ENCODE measurements around the gene CDC42BPA. TPM values are rescaled to one million over a fixed set of nuclear protein-coding genes. Genes with fewer than 3 reads are reported as not detected.

CDC42BPA gene
- total and polyA plus RNA-seq, 2 of the 13 experiments (the other 11 are each of a cell fraction or from before 2014, with no cell fraction given): 6.5 to 16.0 TPM

DNA sequence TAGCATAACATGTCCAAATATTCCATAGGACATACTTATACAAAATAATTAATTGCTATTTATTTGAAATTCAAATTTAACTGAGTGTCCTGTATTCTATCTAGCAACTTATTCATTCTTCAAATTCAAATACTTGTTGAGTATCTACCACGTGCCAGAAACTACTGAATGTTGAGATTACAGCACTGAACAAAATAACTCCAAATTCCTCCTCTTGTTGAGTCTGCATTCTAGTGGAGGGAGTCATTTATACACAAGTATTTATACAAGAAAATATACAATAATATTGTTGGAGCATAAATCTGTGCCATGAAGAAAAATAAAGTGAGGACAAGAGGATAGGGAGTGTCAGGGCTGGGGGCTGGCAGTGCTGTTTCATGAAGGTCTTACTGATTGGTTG, 43.7 kb upstream of the CDC42BPA start:
- WGBS (ENCODE audit: low lambda C conversion rate): 0% methylated on average over 1 of the region's 1 CpG
- Histone ChIP-seq H3K9ac (ENCODE audit: insufficient read depth, low read depth, low read length) (no peak overlapping the region), H4K20me1 (ENCODE audit: insufficient read depth, low read length) (no peaks in the 10 kb centered on the region), H3K27ac (ENCODE audit: extremely low read length, insufficient read depth, low read length) (no peak overlapping the region), H3K36me3 (replicated peaks in 1 of 2; ENCODE audit: control insufficient read depth in 1 of 2, insufficient read depth in 2 of 2, low read length in 2 of 2) (no peaks in the 10 kb centered on the region), H2AFZ (ENCODE audit: low read length) (no peak overlapping the region), H3K4me3 (replicated peaks in 1 of 3; ENCODE audit: insufficient read depth in 1 of 3, low read depth in 2 of 3, low read length in 3 of 3) (no peak overlapping the region), H3K4me1 (ENCODE audit: insufficient read depth, low read length) (peaks cover 9% of the 10 kb centered on the region), H3K9me3 (ENCODE audit: low read length) (no peaks in the 10 kb centered on the region), H3K27me3 (ENCODE audit: control insufficient read depth in 1 of 2, insufficient read depth in 2 of 2, low read length in 2 of 2) (peaks cover 0 to 17% of the 10 kb centered on the region in 2 experiments; a peak in 2 of 5 replicates), H3K79me2 (ENCODE audit: insufficient read depth, low read length) (no peaks in the 10 kb centered on the region), H3K4me2 (ENCODE audit: low read depth, low read length) (no peak overlapping the region)
- BruUV-seq (replicated peaks): no TSS peak
- POLR2A ChIA-PET: no interaction called here
- no peak for ATAC-seq
- no peak for DNase-seq (ENCODE audit: low spot score)
- no peak for FAIRE-seq
- TF ChIP-seq, protein P1, sequence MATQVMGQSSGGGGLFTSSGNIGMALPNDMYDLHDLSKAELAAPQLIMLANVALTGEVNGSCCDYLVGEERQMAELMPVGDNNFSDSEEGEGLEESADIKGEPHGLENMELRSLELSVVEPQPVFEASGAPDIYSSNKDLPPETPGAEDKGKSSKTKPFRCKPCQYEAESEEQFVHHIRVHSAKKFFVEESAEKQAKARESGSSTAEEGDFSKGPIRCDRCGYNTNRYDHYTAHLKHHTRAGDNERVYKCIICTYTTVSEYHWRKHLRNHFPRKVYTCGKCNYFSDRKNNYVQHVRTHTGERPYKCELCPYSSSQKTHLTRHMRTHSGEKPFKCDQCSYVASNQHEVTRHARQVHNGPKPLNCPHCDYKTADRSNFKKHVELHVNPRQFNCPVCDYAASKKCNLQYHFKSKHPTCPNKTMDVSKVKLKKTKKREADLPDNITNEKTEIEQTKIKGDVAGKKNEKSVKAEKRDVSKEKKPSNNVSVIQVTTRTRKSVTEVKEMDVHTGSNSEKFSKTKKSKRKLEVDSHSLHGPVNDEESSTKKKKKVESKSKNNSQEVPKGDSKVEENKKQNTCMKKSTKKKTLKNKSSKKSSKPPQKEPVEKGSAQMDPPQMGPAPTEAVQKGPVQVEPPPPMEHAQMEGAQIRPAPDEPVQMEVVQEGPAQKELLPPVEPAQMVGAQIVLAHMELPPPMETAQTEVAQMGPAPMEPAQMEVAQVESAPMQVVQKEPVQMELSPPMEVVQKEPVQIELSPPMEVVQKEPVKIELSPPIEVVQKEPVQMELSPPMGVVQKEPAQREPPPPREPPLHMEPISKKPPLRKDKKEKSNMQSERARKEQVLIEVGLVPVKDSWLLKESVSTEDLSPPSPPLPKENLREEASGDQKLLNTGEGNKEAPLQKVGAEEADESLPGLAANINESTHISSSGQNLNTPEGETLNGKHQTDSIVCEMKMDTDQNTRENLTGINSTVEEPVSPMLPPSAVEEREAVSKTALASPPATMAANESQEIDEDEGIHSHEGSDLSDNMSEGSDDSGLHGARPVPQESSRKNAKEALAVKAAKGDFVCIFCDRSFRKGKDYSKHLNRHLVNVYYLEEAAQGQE (IDR thresholded peaks at IDR 0.05; ENCODE audit: borderline replicate concordance in 1 of 2, low read depth in 1 of 2, low read length in 2 of 2): no peak
- TF ChIP-seq ETV5 (CRISPR knock-in tag; IDR thresholded peaks at IDR 0.05; ENCODE audit: borderline replicate concordance) (no peak), SUZ12 (IDR thresholded peaks at IDR 0.05; ENCODE audit: low read depth, low read length) (no peak)
- CTCF ChIA-PET (ENCODE audit: low intra/inter-chr PET ratio, low total read pairs): no interaction called here
- intact Hi-C loops (cut with micrococcal nuclease; ENCODE audit: unreplicated experiment): no loop called here
- in situ Hi-C loops (cut with HindIII; ENCODE audit: extremely low pct_ligation_motif_present, low pct_unique_long_range_greater_than_20kb): no loop called here

DNA sequence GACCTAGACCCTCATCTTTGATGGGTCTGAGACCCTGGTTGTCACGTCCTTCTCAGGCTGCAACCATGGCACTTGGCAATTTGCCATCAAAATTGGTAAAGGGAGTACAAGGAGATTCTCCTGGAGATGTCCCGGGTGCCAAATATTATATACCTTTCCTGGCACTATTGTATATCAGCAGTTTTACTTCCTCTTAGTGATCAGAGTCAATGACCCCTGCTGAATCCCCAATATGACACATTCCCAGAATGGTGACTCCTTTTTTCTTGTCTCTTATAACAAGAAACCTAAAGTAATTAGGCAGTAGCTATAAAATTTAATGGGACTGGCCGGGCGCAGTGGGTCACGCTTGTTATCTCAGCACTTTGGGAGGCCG, 39.6 kb upstream of the CDC42BPA start:
- DNase-seq (ENCODE audit: low spot score) (no peak), ATAC-seq (no peak), FAIRE-seq (no peak)
- no peak overlapping the region for H2AFZ ChIP-seq (ENCODE audit: low read length)
- H3K27ac ChIP-seq (ENCODE audit: extremely low read length, insufficient read depth, low read length): no peak overlapping the region
- no peaks in the 10 kb centered on the region for H3K36me3 ChIP-seq (replicated peaks in 1 of 2; ENCODE audit: control insufficient read depth in 1 of 2, insufficient read depth in 2 of 2, low read length in 2 of 2)
- H3K9ac ChIP-seq (ENCODE audit: insufficient read depth, low read depth, low read length): no peak overlapping the region
- H3K27me3 ChIP-seq (ENCODE audit: control insufficient read depth in 1 of 2, insufficient read depth in 2 of 2, low read length in 2 of 2): peaks cover 0 to 20% of the 10 kb centered on the region in 2 experiments; a peak in 1 of 5 replicates
- ChIA-PET CTCF (ENCODE audit: low intra/inter-chr PET ratio, low total read pairs) (no interaction called here), POLR2A (no interaction called here)
- no peak overlapping the region for H3K4me2 ChIP-seq (ENCODE audit: low read depth, low read length)
- no peaks in the 10 kb centered on the region for H3K9me3 ChIP-seq (ENCODE audit: low read length)
- H3K4me3 ChIP-seq (replicated peaks in 1 of 3; ENCODE audit: insufficient read depth in 1 of 3, low read depth in 2 of 3, low read length in 3 of 3): no peak overlapping the region
- WGBS (ENCODE audit: low lambda C conversion rate): 62% methylated on average over 5 of the region's 6 CpGs
- H3K4me1 ChIP-seq (ENCODE audit: insufficient read depth, low read length): peaks cover 15% of the 10 kb centered on the region
- H3K79me2 ChIP-seq (ENCODE audit: insufficient read depth, low read length): no peaks in the 10 kb centered on the region
- in situ Hi-C loops (cut with HindIII; ENCODE audit: extremely low pct_ligation_motif_present, low pct_unique_long_range_greater_than_20kb): no loop called here
- no peaks in the 10 kb centered on the region for H4K20me1 ChIP-seq (ENCODE audit: insufficient read depth, low read length)
- intact Hi-C loops (cut with micrococcal nuclease; ENCODE audit: unreplicated experiment): no loop called here
- no TSS peak for BruUV-seq (replicated peaks)
- TF ChIP-seq FOXO1 (CRISPR knock-in tag; IDR thresholded peaks at IDR 0.05) (no peak), NFE2L2 (IDR thresholded peaks at IDR 0.05; ENCODE audit: low read length) (no peak)
- TF ChIP-seq, protein P2, sequence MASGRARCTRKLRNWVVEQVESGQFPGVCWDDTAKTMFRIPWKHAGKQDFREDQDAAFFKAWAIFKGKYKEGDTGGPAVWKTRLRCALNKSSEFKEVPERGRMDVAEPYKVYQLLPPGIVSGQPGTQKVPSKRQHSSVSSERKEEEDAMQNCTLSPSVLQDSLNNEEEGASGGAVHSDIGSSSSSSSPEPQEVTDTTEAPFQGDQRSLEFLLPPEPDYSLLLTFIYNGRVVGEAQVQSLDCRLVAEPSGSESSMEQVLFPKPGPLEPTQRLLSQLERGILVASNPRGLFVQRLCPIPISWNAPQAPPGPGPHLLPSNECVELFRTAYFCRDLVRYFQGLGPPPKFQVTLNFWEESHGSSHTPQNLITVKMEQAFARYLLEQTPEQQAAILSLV (CRISPR knock-in tag; IDR thresholded peaks at IDR 0.05; ENCODE audit: borderline replicate concordance): no peak
